ENCODE measurements around the gene EVC.

EVC gene

DNA sequence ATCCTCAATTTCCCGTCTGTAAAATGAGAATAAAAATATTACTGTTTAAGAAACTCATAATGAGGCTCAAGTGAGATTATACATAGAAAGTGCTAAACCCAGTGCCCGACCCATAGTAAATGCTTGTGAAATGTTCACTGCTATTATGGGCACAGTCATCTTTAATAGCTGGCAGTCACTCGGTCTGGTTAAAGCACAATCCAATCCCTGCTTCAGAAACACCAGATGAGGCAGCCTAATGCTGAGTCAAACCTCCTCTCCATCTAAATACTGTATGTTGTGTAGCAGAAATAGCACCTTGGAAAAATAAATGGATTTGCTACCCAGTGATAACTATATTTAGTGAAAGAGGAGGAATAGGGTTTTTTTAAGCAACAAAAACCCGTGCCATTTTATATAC lies 17.1 kb upstream of the EVC start:
- TF ChIP-seq ZBTB7A (IDR thresholded peaks at IDR 0.05; ENCODE audit: low read depth) (no peak), CREB1 (IDR thresholded peaks at IDR 0.05; ENCODE audit: low read depth) (no peak), YY1 (IDR thresholded peaks at IDR 0.05; ENCODE audit: low read depth) (no peak), TEAD4 (IDR thresholded peaks at IDR 0.05) (no peak), EP300 (IDR thresholded peaks at IDR 0.05; ENCODE audit: borderline replicate concordance) (no peak), NFIC (IDR thresholded peaks at IDR 0.05) (no peak), TAF1 (IDR thresholded peaks at IDR 0.05; ENCODE audit: low read depth) (no peak), FOXM1 (IDR thresholded peaks at IDR 0.05; ENCODE audit: borderline replicate concordance, low read depth) (no peak), TCF12 (IDR thresholded peaks at IDR 0.05; ENCODE audit: low read depth) (no peak), EGR1 (IDR thresholded peaks at IDR 0.05) (no peak), RAD21 (IDR thresholded peaks at IDR 0.05; ENCODE audit: low read depth) (no peak), CEBPB (IDR thresholded peaks at IDR 0.05) (no peak)
- TF ChIP-seq, protein P1, sequence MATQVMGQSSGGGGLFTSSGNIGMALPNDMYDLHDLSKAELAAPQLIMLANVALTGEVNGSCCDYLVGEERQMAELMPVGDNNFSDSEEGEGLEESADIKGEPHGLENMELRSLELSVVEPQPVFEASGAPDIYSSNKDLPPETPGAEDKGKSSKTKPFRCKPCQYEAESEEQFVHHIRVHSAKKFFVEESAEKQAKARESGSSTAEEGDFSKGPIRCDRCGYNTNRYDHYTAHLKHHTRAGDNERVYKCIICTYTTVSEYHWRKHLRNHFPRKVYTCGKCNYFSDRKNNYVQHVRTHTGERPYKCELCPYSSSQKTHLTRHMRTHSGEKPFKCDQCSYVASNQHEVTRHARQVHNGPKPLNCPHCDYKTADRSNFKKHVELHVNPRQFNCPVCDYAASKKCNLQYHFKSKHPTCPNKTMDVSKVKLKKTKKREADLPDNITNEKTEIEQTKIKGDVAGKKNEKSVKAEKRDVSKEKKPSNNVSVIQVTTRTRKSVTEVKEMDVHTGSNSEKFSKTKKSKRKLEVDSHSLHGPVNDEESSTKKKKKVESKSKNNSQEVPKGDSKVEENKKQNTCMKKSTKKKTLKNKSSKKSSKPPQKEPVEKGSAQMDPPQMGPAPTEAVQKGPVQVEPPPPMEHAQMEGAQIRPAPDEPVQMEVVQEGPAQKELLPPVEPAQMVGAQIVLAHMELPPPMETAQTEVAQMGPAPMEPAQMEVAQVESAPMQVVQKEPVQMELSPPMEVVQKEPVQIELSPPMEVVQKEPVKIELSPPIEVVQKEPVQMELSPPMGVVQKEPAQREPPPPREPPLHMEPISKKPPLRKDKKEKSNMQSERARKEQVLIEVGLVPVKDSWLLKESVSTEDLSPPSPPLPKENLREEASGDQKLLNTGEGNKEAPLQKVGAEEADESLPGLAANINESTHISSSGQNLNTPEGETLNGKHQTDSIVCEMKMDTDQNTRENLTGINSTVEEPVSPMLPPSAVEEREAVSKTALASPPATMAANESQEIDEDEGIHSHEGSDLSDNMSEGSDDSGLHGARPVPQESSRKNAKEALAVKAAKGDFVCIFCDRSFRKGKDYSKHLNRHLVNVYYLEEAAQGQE (IDR thresholded peaks at IDR 0.05; ENCODE audit: low read depth): no peak
- TF ChIP-seq, protein P2, sequence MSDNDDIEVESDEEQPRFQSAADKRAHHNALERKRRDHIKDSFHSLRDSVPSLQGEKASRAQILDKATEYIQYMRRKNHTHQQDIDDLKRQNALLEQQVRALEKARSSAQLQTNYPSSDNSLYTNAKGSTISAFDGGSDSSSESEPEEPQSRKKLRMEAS (IDR thresholded peaks at IDR 0.05): no peak
- TF ChIP-seq, protein P3, sequence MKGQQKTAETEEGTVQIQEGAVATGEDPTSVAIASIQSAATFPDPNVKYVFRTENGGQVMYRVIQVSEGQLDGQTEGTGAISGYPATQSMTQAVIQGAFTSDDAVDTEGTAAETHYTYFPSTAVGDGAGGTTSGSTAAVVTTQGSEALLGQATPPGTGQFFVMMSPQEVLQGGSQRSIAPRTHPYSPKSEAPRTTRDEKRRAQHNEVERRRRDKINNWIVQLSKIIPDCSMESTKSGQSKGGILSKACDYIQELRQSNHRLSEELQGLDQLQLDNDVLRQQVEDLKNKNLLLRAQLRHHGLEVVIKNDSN (IDR thresholded peaks at IDR 0.05): no peak

DNA sequence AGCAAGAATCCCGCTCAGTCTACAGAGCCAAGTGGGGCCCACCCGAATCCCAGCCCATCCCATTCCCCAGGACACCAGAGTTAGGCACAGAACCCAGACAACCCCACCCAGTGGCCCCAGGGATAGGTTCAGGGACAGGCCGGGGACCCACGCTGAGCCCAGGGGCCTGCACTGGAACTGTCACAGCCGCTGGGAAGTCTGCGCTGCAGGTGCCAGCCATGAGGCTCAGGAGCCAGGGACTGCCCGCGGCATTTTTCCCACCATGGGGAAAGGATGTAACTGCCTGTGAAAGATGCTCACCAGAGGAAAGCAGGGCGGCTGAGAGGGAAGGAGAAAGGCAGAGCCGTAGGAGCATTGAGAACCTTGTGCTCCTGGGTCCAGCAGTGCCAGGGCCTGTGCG lies 14.7 kb upstream of the EVC start:
- TF ChIP-seq YY1 (IDR thresholded peaks at IDR 0.05; ENCODE audit: low read depth): no peak
- TF ChIP-seq ZBTB7A (IDR thresholded peaks at IDR 0.05; ENCODE audit: low read depth): no peak
- TF ChIP-seq EP300 (IDR thresholded peaks at IDR 0.05; ENCODE audit: borderline replicate concordance): no peak
- TF ChIP-seq, protein P2 (IDR thresholded peaks at IDR 0.05): no peak
- TF ChIP-seq FOXM1 (IDR thresholded peaks at IDR 0.05; ENCODE audit: borderline replicate concordance, low read depth): no peak
- TF ChIP-seq TEAD4 (IDR thresholded peaks at IDR 0.05): no peak
- TF ChIP-seq RAD21 (IDR thresholded peaks at IDR 0.05; ENCODE audit: low read depth): no peak
- TF ChIP-seq TAF1 (IDR thresholded peaks at IDR 0.05; ENCODE audit: low read depth): no peak

DNA sequence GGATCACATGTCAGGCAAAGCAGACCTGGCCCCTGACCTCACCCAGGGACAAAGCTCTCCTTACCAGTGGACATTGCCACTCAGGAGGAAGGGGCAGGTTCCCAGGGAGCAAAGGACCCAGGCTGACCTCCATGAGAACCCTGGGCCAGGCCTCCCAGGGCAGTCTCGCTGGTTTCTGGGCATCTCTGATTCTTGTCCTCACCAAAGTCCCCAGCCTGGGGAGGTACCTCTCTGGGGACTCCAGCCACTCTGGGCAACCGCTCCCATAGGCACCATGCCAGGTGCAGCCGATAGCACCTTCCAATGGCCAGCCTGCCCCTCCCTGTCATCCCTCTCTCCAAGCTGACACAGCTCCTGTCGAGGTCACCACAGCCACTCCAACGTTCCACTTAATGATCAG lies 10.5 kb upstream of the EVC start:
- TF ChIP-seq, protein P1 (IDR thresholded peaks at IDR 0.05; ENCODE audit: low read depth): no peak
- TF ChIP-seq TAF1 (IDR thresholded peaks at IDR 0.05; ENCODE audit: low read depth) (no peak), FOXM1 (IDR thresholded peaks at IDR 0.05; ENCODE audit: borderline replicate concordance, low read depth) (no peak), YY1 (IDR thresholded peaks at IDR 0.05; ENCODE audit: low read depth) (no peak), ZBTB7A (IDR thresholded peaks at IDR 0.05; ENCODE audit: low read depth) (no peak), EP300 (IDR thresholded peaks at IDR 0.05; ENCODE audit: borderline replicate concordance) (no peak), CEBPB (IDR thresholded peaks at IDR 0.05) (no peak), TEAD4 (IDR thresholded peaks at IDR 0.05) (no peak), EGR1 (IDR thresholded peaks at IDR 0.05) (no peak), NFIC (IDR thresholded peaks at IDR 0.05) (no peak), TCF12 (IDR thresholded peaks at IDR 0.05; ENCODE audit: low read depth) (no peak), CREB1 (IDR thresholded peaks at IDR 0.05; ENCODE audit: low read depth) (no peak), RAD21 (IDR thresholded peaks at IDR 0.05; ENCODE audit: low read depth) (no peak)
- TF ChIP-seq, protein P3 (IDR thresholded peaks at IDR 0.05): no peak
- TF ChIP-seq, protein P2 (IDR thresholded peaks at IDR 0.05): no peak

DNA sequence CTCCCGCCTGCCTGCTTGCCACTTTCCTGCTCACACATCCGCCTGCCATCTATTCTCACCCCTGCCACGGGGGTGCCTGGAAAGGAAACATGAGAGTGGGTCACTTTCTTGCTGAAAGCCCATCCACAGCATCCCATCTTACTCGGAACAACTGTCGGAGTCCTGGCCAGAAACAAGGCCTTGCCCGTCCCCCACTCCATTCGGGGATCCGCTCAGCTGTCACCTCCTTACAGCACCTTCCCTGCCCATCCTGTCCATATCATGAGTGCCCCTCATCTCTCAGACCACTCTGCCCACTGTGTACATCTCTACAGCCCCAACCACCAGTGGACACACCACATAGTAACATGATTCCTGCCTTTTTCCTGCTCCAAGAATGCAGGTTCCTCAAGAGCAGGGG lies 9.0 kb upstream of the EVC start:
- TF ChIP-seq TEAD4 (IDR thresholded peaks at IDR 0.05) (no peak), TCF12 (IDR thresholded peaks at IDR 0.05; ENCODE audit: low read depth) (no peak), CEBPB (IDR thresholded peaks at IDR 0.05) (no peak), EGR1 (IDR thresholded peaks at IDR 0.05) (no peak), TAF1 (IDR thresholded peaks at IDR 0.05; ENCODE audit: low read depth) (no peak), NFIC (IDR thresholded peaks at IDR 0.05) (no peak), YY1 (IDR thresholded peaks at IDR 0.05; ENCODE audit: low read depth) (no peak), EP300 (IDR thresholded peaks at IDR 0.05; ENCODE audit: borderline replicate concordance) (no peak), FOXM1 (IDR thresholded peaks at IDR 0.05; ENCODE audit: borderline replicate concordance, low read depth) (no peak)
- TF ChIP-seq, protein P1 (IDR thresholded peaks at IDR 0.05; ENCODE audit: low read depth): no peak
- TF ChIP-seq, protein P2 (IDR thresholded peaks at IDR 0.05): no peak
- TF ChIP-seq, protein P3 (IDR thresholded peaks at IDR 0.05): no peak
